H9 (cell line): Measurements from ENCODE around the gene HLA-DMA. TPM values are rescaled to one million over a fixed set of nuclear protein-coding genes. Genes with fewer than 3 reads are reported as not detected.

Experiments
- DNase-seq: peaks from one replicate; pipeline ENCODE4 v3.0.0-alpha.2; 2017
- H2AFZ ChIP-seq: one replicate; pipeline ENCODE4 v1.6.1; 2013; ENCODE audit warnings: mild to moderate bottlenecking, low read length, control low read depth, moderate library complexity
- H2AK5ac ChIP-seq: 2 replicates; pipeline ENCODE4 v1.6.1; 2013; ENCODE audit warnings: low read length, control low read depth, mixed read lengths; ENCODE audit not compliant: insufficient read length
- H2BK120ac ChIP-seq: one replicate; pipeline ENCODE4 v1.6.1; 2013; ENCODE audit warnings: low read depth, mild to moderate bottlenecking, low read length, control low read depth, inconsistent platforms; ENCODE audit not compliant: poor library complexity, severe bottlenecking
- H2BK12ac ChIP-seq: 2 replicates; pipeline ENCODE4 v1.6.1; 2013; ENCODE audit warnings: low read length, control low read depth, mixed read lengths, low read depth; ENCODE audit not compliant: insufficient read length
- H2BK15ac ChIP-seq: 2 replicates; pipeline ENCODE4 v1.6.1; 2013; ENCODE audit warnings: low read depth, low read length, control low read depth
- H2BK20ac ChIP-seq: one replicate; pipeline ENCODE4 v1.6.1; 2013; ENCODE audit warnings: low read depth, mild to moderate bottlenecking, low read length, control low read depth, inconsistent platforms; ENCODE audit not compliant: poor library complexity, severe bottlenecking
- H2BK5ac ChIP-seq: 2 replicates; pipeline ENCODE4 v1.6.1; 2013; ENCODE audit warnings: low read length, control low read depth, mixed read lengths; ENCODE audit not compliant: insufficient read length
- H3K14ac ChIP-seq: 2 replicates; pipeline ENCODE4 v1.6.1; 2013; ENCODE audit warnings: low read length, control low read depth; ENCODE audit not compliant: insufficient read depth
- H3K18ac ChIP-seq: 2 replicates; pipeline ENCODE4 v1.6.1; 2013; ENCODE audit warnings: low read depth, mild to moderate bottlenecking, mixed read lengths, low read length, control low read depth; ENCODE audit not compliant: insufficient read length
- H3K23ac ChIP-seq: 2 replicates; pipeline ENCODE4 v1.6.1; 2013; ENCODE audit warnings: low read length, control low read depth, mixed read lengths, low read depth; ENCODE audit not compliant: insufficient read length
- H3K23me2 ChIP-seq: 2 replicates; pipeline ENCODE4 v1.6.1; 2013; ENCODE audit warnings: low read depth, mild to moderate bottlenecking, mixed read lengths, low read length, control low read depth; ENCODE audit not compliant: insufficient read length, poor library complexity, severe bottlenecking
- H3K27ac ChIP-seq: 2 replicates; pipeline ENCODE4 v1.5.1; 2013; ENCODE audit warnings: low read length, control low read depth, mixed read lengths, low read depth; ENCODE audit not compliant: insufficient read length
- H3K27me3 ChIP-seq: 2 replicates; pipeline ENCODE4 v1.6.1; 2013; ENCODE audit warnings: low read length, control low read depth, inconsistent platforms; ENCODE audit not compliant: insufficient read depth
- H3K4ac ChIP-seq: 2 replicates; pipeline ENCODE4 v1.6.1; 2013; ENCODE audit warnings: low read depth, mild to moderate bottlenecking, control low read depth, inconsistent platforms, low read length, moderate library complexity
- H3K4me1 ChIP-seq: 2 replicates; pipeline ENCODE4 v1.6.1; 2013; ENCODE audit warnings: low read length, control low read depth, inconsistent platforms; ENCODE audit not compliant: insufficient read depth
- H3K4me2 ChIP-seq: 2 replicates; pipeline ENCODE4 v1.6.1; 2013; ENCODE audit warnings: low read length, control low read depth, mixed read lengths; ENCODE audit not compliant: insufficient read length, insufficient read depth
- H3K56ac ChIP-seq: 2 replicates; pipeline ENCODE4 v1.6.1; 2013; ENCODE audit warnings: low read depth, mild to moderate bottlenecking, mixed read lengths, low read length, control low read depth; ENCODE audit not compliant: insufficient read length
- H3K79me1 ChIP-seq: 2 replicates; pipeline ENCODE4 v1.6.1; 2013; ENCODE audit warnings: low read depth, mild to moderate bottlenecking, moderate library complexity, low read length, control low read depth, inconsistent platforms; ENCODE audit not compliant: insufficient read depth, poor library complexity, severe bottlenecking
- H3K79me2 ChIP-seq: 2 replicates; pipeline ENCODE4 v1.6.1; 2013; ENCODE audit warnings: low read length, control low read depth, inconsistent platforms; ENCODE audit not compliant: insufficient read depth
- H3K9ac ChIP-seq: 2 replicates; pipeline ENCODE4 v1.6.1; 2013; ENCODE audit warnings: low read length, control low read depth, mixed read lengths; ENCODE audit not compliant: insufficient read length; ENCODE audit errors: extremely low read depth
- H3K9me3 ChIP-seq: one replicate; pipeline ENCODE4 v1.6.1; 2013; ENCODE audit warnings: low read depth, low read length, inconsistent platforms; ENCODE audit not compliant: control insufficient read depth
- H3T11ph ChIP-seq: one replicate; pipeline ENCODE4 v1.6.1; 2013; ENCODE audit warnings: mild to moderate bottlenecking, low read length, control low read depth, inconsistent platforms
- H4K20me1 ChIP-seq: one replicate; pipeline ENCODE4 v1.6.1; 2013; ENCODE audit not compliant: control insufficient read depth, insufficient read length, insufficient read depth
- H4K5ac ChIP-seq: 2 replicates; pipeline ENCODE4 v1.6.1; 2013; ENCODE audit warnings: low read depth, mild to moderate bottlenecking, mixed read lengths, low read length, control low read depth; ENCODE audit not compliant: insufficient read length
- H4K8ac ChIP-seq: replicated peaks from 2 replicates; pipeline ENCODE4 v1.6.1; 2013; ENCODE audit warnings: low read length, control low read depth, mixed read lengths, low read depth; ENCODE audit not compliant: insufficient read length
- H4K91ac ChIP-seq: 2 replicates; pipeline ENCODE4 v1.6.1; 2013; ENCODE audit warnings: low read depth, mild to moderate bottlenecking, moderate library complexity, mixed read lengths, low read length, control low read depth; ENCODE audit not compliant: insufficient read length
- H3K27ac Mint-ChIP-seq, 3 experiments: 2 replicates in 2 of 3; 3 replicates in 1 of 3; pipeline ENCODE4 v1.8.0; 2020 to 2021; ENCODE audit warnings: mixed read lengths in 3 of 3, mild to moderate bottlenecking in 1 of 3, moderate library complexity in 1 of 3
- H3K27me3 Mint-ChIP-seq: 2 replicates; pipeline ENCODE4 v1.8.0; 2021; ENCODE audit warnings: low read depth, mild to moderate bottlenecking, moderate library complexity, mixed read lengths
- H3K36me3 Mint-ChIP-seq, 3 experiments: 2 replicates in 2 of 3; 3 replicates in 1 of 3; pipeline ENCODE4 v1.8.0; 2020 to 2021; ENCODE audit warnings: low read depth in 3 of 3, mixed read lengths in 3 of 3; ENCODE audit not compliant: insufficient read depth in 1 of 3
- H3K4me1 Mint-ChIP-seq, 2 experiments: 2 replicates each; pipeline ENCODE4 v1.8.0; 2020; ENCODE audit warnings: mixed read lengths in 2 of 2
- H3K4me3 Mint-ChIP-seq, 2 experiments: 2 replicates in 1 of 2; 3 replicates in 1 of 2; pipeline ENCODE4 v1.8.0; 2020 to 2021; ENCODE audit warnings: mild to moderate bottlenecking in 2 of 2, mixed read lengths in 2 of 2, moderate library complexity in 1 of 2
- H3K9me3 Mint-ChIP-seq, 2 experiments: 2 replicates in 1 of 2; 3 replicates in 1 of 2; pipeline ENCODE4 v1.8.0; 2020; ENCODE audit warnings: mild to moderate bottlenecking in 2 of 2, mixed read lengths in 2 of 2, moderate library complexity in 1 of 2
- CTCF ChIP-seq: fragments of 200-600 bp; sonication (generic); conservative IDR thresholded peaks from 3 replicates; pipeline ENCODE4 v1.8.0; 2021; ENCODE audit warnings: antibody characterized with exemption, mild to moderate bottlenecking
- WGBS: extraction: QIAGEN DNeasy Blood & Tissue Kit; methylation state at CpG from one replicate; pipeline ENCODE4 v1.1.7; 2013; ENCODE audit warnings: missing lambda C conversion rate, low lambda C conversion rate, mixed read lengths; ENCODE audit not compliant: insufficient read length; ENCODE audit errors: extremely low coverage; 5-methylcytosine and 5-hydroxymethylcytosine counted together
- total RNA-seq: library from RNA; stranded (reverse); gene quantifications from 2 replicates; pipeline ENCODE4 v1.2.1, GENCODE V29; 2021

Gene HLA-DMA
- total RNA-seq, 1 experiment from 2014 or later, result 7.5 TPM

- H3K79me2 ChIP-seq, result no peaks in the 10 kb centered on the region; the same call in 1 of the 2 replicates
Observed at GRCh38 chr6:32962213-32962826, 9.4 kb upstream of the HLA-DMA start.

More at GRCh38 chr6:32962213-32962826, 9.4 kb upstream of the HLA-DMA start:
- Histone ChIP-seq H4K8ac (no peak overlapping the region), H4K20me1 (no peaks in the 10 kb centered on the region), H3K23me2 (no peaks in the 10 kb centered on the region), H2BK15ac (no peak overlapping the region), H3K4ac (no peak overlapping the region), H2AFZ (no peak overlapping the region), H2AK5ac (no peak overlapping the region), H3K18ac (no peak overlapping the region), H3K9me3 (no peaks in the 10 kb centered on the region), H2BK120ac (no peak overlapping the region), H3K56ac (no peak overlapping the region), H3T11ph (no peak overlapping the region), H3K23ac (no peak overlapping the region), H3K27ac (no peak overlapping the region), H3K9ac (no peak overlapping the region), H3K14ac (no peak overlapping the region), H2BK20ac (no peak overlapping the region), H3K27me3 (no peaks in the 10 kb centered on the region), H4K91ac (no peak overlapping the region), H3K4me1 (no peaks in the 10 kb centered on the region), H3K79me1 (no peaks in the 10 kb centered on the region), H2BK12ac (no peak overlapping the region), H2BK5ac (no peak overlapping the region), H3K4me2 (no peak overlapping the region), H4K5ac (no peak overlapping the region)
- peaks cover 8 to 9% of the 10 kb centered on the region in 2 experiments for H3K4me1 Mint-ChIP-seq
- no peak overlapping the region for H3K4me3 Mint-ChIP-seq
- peaks cover 0 to 2% (median 0%) of the 10 kb centered on the region in 3 experiments; a peak in 2 of 7 replicates for H3K36me3 Mint-ChIP-seq
- no peaks in the 10 kb centered on the region for H3K27me3 Mint-ChIP-seq
- WGBS, result no CpG with 5 or more reads among the region's 1 CpG
- no peaks in the 10 kb centered on the region for H3K9me3 Mint-ChIP-seq
- no peak overlapping the region for H3K27ac Mint-ChIP-seq
- no peak for DNase-seq
- TF ChIP-seq CTCF, result no peak
